ENCODE measurements around the gene LHX2.

LHX2 gene

DNA sequence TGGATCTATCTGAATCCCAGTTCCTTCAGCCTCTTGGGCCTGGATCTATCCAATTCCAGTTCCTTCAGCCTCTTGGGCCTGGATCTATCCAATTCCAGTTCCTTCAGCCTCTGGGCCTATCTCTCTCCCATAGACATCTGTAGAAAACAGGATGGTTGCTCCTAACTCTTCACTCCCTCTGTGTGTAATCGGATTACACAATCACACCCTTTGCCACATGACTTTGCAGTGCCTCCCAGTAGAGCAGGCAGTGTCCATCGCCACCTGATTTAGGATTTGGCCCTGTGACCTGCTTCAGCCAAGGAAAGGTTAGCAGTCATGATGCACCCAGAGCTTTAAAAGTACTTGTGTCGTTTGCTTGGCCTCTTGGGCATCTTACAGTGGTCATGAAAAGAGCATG is 56.7 kb downstream of the LHX2 start:
- DNase-seq: no peak

DNA sequence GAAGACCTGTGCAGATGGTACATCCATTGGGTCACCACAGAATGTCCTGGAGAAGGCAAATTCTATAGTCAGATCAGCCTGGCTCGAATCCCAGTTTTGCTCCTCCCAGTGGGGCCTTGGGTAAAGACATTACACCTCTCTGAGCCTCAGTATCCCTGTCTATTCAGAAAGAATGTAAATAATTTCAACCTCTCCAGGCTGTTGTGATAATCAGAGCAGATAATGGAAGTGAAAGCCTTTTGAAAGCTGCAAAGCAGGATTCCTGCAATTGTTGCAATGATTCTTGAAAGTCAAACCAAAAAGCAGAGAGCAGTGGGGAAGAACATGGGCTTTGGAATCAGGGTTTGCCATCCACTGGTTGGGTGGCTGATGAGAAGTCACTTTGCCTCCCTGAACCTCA is 63.2 kb downstream of the LHX2 start:
- no peak for DNase-seq

DNA sequence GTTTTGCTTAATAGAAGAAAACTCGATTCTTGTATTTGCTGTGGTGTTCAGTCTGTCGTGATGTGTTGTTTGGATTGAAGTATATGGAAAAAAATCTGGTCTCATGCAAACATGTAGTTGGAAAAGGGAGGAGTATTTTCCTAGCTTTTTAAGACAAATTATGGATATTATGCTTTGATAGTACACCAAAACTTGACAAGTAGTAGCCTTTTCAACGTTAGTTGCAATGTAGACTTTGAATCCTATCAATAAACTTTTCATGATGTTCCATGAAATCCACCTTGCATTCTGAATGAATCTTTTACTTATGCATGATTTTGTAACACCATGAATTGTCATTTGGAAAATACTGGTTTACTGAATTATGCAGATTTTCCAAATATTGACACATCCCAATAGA is 64.2 kb downstream of the LHX2 start:
- no peak for DNase-seq

DNA sequence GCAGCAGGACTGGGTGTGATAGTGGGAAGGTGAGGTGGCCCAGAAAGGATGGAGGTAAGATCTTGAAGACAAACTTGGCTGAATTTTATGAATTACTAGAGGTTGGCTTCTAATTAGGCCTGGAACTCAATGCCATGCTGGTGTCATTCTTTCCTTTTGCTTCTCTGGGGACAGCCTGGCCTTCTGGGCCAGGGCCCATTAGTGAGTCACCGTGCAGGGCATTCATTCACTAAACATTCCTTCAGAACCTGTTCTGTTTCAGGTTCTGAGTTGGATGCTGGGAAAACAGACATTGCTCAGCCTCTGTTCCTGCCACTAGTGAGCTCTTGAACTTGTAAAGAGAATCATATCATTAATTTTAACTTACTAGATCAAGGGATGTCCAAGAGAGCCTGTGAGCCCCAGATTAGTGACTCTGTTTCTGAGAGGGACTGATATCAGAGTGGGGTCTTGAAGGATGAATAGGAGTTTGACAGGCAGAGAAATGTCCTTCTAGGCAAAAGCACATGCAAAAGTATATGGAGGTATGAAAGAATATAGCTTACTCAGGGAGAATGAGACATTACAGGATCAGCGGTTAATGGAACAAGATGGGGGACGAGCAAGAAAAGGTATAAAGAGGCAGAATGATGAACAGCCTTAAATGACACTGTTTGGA is 66.5 kb downstream of the LHX2 start:
- DNase-seq: no peak

DNA sequence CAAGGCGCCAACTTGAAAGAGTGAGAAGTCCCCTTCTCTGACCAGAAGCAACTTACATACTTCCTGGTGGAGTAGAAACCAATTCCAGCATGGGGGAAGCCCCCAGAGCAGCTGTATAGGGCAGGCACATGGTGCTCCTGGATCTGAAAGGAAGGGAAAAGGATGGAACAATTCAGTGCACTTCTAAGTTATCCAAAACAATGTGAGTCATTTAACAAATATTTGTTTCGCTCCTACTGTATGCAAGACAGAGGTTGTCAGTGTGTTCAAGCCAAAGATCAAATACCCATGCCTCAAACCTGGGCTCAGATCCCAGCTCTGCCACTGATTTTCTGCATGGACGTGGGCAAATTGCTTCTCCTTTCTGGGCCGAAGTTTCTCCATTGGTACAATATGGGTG is 67.1 kb downstream of the LHX2 start:
- no peak for DNase-seq

DNA sequence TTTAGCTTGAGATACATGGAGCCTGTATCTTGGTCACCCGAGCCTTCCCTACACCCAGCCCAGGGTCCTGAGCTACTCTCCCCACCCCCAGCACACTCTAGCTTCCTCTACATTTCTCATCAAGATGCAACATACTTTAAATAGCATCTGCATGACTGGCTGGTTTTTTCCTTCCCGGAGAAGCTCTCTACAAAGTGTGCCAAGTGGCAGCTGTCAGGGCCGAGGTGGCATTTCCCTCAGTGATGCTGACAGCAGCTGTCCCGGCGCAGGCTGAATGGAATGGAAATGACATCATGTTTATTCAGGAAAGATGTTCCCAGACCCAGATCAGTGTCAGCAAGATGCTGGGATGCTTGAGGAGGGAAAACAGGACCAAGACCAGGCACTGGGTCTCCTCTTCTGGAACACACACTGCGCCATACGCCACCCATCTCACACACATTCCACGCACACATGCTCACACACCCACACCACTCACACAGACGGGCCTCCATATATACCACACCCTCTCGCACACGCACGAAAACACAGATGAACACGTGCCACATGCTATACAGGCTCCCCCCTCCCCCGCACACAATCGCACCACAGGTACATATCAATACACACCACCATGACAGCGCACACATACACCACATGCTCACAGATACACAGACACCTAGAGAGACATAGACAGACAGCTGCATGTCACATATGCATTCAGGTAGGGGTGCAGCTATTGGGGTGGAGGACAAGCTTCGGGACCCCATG is 67.8 kb downstream of the LHX2 start:
- DNase-seq: no peak

DNA sequence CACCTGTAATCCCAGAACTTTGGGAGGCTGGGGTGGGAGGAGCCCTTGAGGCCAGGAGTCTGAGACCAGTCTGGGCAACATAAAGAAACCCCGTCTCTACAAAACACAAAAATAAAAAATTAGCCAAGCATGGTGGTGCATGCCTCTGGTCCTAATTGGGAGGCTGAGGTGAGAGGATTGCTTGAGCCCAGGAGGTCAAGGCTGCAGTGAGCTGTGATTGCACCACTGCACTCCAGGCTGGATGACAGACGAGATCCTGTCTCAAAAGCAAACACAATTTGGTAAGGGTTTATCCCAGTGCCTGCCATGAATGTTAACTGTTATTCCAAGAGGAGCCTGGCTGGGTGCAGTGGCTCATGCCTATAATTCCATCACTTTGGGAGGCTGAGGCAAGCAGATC is 71.1 kb downstream of the LHX2 start:
- no peak for DNase-seq
